ENCODE measurements around the gene TSPAN17. TPM values are rescaled to one million over a fixed set of nuclear protein-coding genes. Genes with fewer than 3 reads are reported as not detected.
A peak's percentile ranks its signal among the peaks of the same experiment; 100 is the strongest.

Gene TSPAN17
- total RNA-seq, 1 donor from 2014 or later: 37.5 TPM

GRCh38 chr5:176606875-176607274 lies 40.4 kb upstream of the TSPAN17 start:
- no peak overlapping the region for H3K4me3 Mint-ChIP-seq (ENCODE audit: low read depth)
- no peaks in the 10 kb centered on the region for H3K9me3 Mint-ChIP-seq (ENCODE audit: low read depth)
- no peaks in the 10 kb centered on the region for H3K36me3 Mint-ChIP-seq (ENCODE audit: insufficient read depth)
- DNase-seq (ENCODE audit: low spot score, unreplicated experiment): no peak
- H3K27me3 Mint-ChIP-seq: peaks cover 23% of the 10 kb centered on the region
- TF ChIP-seq CTCF (IDR thresholded peaks at IDR 0.05; ENCODE audit: unreplicated experiment): no peak
- H3K27ac Mint-ChIP-seq: no peak overlapping the region
- peaks cover 9% of the 10 kb centered on the region for H3K4me1 Mint-ChIP-seq (ENCODE audit: low read depth)

- no peak for DNase-seq (ENCODE audit: low spot score, unreplicated experiment)
- TF ChIP-seq CTCF (IDR thresholded peaks at IDR 0.05; ENCODE audit: unreplicated experiment): no peak
- H3K27me3 Mint-ChIP-seq: peaks cover 32% of the 10 kb centered on the region
- no peaks in the 10 kb centered on the region for H3K36me3 Mint-ChIP-seq (ENCODE audit: insufficient read depth)
- no peaks in the 10 kb centered on the region for H3K9me3 Mint-ChIP-seq (ENCODE audit: low read depth)
- H3K27ac Mint-ChIP-seq: no peak overlapping the region
- H3K4me3 Mint-ChIP-seq (ENCODE audit: low read depth): peak overlapping the region; percentile 88
- H3K4me1 Mint-ChIP-seq (ENCODE audit: low read depth): peaks cover 6% of the 10 kb centered on the region
Observed at GRCh38 chr5:176608142-176608705, 39.1 kb upstream of the TSPAN17 start.

GRCh38 chr5:176608937-176609723 lies 38.2 kb upstream of the TSPAN17 start:
- Mint-ChIP-seq H3K4me1 (ENCODE audit: low read depth) (peaks cover 6% of the 10 kb centered on the region), H3K27me3 (peaks cover 39% of the 10 kb centered on the region), H3K4me3 (ENCODE audit: low read depth) (peak overlapping the region; percentile 88), H3K27ac (peak overlapping the region; percentile 92), H3K36me3 (ENCODE audit: insufficient read depth) (no peaks in the 10 kb centered on the region), H3K9me3 (ENCODE audit: low read depth) (no peaks in the 10 kb centered on the region)
- no peak for DNase-seq (ENCODE audit: low spot score, unreplicated experiment)
- no peak for TF ChIP-seq CTCF (IDR thresholded peaks at IDR 0.05; ENCODE audit: unreplicated experiment)

- no peaks in the 10 kb centered on the region for H3K36me3 Mint-ChIP-seq (ENCODE audit: insufficient read depth)
- H3K27ac Mint-ChIP-seq: peak within 1 kb of the TSS; percentile 92
- H3K9me3 Mint-ChIP-seq (ENCODE audit: low read depth): no peaks in the 10 kb centered on the region
Observed at GRCh38 chr5:176609724-176610434, 37.4 kb upstream of the TSPAN17 start, which contains the start of gene GPRIN1. GPRIN1 (minus strand) TSS chr5:176610156; CDS start chr5:176599834, 10,322 bp downstream.

More at GRCh38 chr5:176609724-176610434, 37.4 kb upstream of the TSPAN17 start, which contains the start of gene GPRIN1:
- H3K4me3 Mint-ChIP-seq (ENCODE audit: low read depth): peak within 1 kb of the TSS; percentile 88
- peaks cover 6% of the 10 kb centered on the region for H3K4me1 Mint-ChIP-seq (ENCODE audit: low read depth)
- peak; percentile 29 for TF ChIP-seq CTCF (IDR thresholded peaks at IDR 0.05; ENCODE audit: unreplicated experiment)
- peak; percentile 64 for DNase-seq (ENCODE audit: low spot score, unreplicated experiment)
- peaks cover 44% of the 10 kb centered on the region for H3K27me3 Mint-ChIP-seq

All from progenitor cell of endocrine pancreas (in vitro differentiated cells).